Measurements from ENCODE around the gene CCDC92B.

GRCh38 chr17:2688351-2689342, 60.8 kb downstream of the CCDC92B start:
- TF ChIP-seq CTCF (IDR thresholded peaks at IDR 0.05) (no peak), EP300 (IDR thresholded peaks at IDR 0.05) (no peak)

Measured in tibial nerve (tissue), 4 donors.